ENCODE measurements around the gene TMEM132A. TPM values are rescaled to one million over a fixed set of nuclear protein-coding genes. Genes with fewer than 3 reads are reported as not detected.

TMEM132A gene
- polyA plus RNA-seq, 2 of the 4 experiments (the other 2 are of a cell fraction) = 18.1 to 88.0 TPM

DNA sequence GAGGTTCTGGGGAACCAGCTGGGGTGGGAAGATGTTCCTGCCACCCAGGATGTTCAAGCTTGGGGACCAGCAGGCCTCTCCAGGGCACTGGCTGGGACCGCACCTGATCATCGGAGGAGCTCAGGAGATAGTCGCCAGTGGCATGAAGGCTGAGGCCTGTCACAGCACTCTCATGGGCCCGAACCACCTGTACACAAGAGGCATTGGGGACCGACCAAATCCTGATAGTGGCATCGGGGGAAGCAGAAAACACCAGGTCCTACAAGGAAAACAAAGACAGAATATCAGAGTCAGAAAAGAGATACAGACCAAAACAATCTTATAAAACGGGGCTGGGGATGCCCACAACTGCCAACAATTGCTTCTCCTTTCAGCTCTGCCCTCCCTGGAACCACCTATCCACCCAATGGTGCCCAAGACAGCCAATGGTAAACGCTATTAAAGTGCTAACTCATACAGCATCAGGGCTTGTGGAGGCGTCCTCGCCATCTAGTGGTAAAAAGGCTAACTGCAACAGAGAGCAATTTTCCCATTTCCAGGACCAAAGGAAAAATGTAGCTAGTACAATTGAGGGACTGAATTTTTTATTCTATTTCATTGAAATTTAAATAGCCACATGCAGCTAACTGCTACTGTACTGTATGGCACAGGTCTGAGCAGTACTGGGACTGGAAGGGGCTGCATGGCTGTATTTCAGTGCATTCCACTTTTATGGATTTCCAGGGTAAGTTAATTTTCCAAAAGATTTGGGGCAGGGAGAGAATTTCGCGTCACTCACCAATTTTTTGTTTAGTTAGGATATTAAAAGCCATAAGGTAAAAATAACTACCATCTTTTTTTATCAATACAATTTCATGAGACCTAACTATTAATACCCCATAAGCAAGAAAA lies 25.0 kb upstream of the TMEM132A start:
- Histone ChIP-seq H3K4me3 (no peak overlapping the region), H3K9me3 (no peaks in the 10 kb centered on the region), H3K4me1 (peaks cover 7% of the 10 kb centered on the region; the same call in 2 of the 3 replicates), H3K27ac (peak overlapping the region; percentile 46 to 75; a peak in 5 of 6 replicates), H3K4me2 (no peak overlapping the region)
- FAIRE-seq (no peak), ATAC-seq (peak; percentile 85 to 97), DNase-seq (ENCODE audit: low read depth in 1 of 2, low spot score in 1 of 2) (peak; percentile 76 to 81)
- TF ChIP-seq EHMT2 (IDR thresholded peaks at IDR 0.05; ENCODE audit: low read depth) (no peak), NFE2L2 (conservative IDR thresholded peaks at IDR 0.05; ENCODE audit: low read length) (peak; percentile 61), RNF2 (IDR thresholded peaks at IDR 0.05; ENCODE audit: borderline replicate concordance, low read depth) (no peak), POLR2A (IDR thresholded peaks at IDR 0.05; ENCODE audit: low read length) (no peak), MYC (IDR thresholded peaks at IDR 0.05; ENCODE audit: borderline replicate concordance, low read length) (no peak), EHF (CRISPR knock-in tag; IDR thresholded peaks at IDR 0.05) (no peak), RARB (CRISPR knock-in tag; IDR thresholded peaks at IDR 0.05) (no peak), SMC3 (IDR thresholded peaks at IDR 0.05) (peak; percentile 75), RAD21 (conservative IDR thresholded peaks at IDR 0.05 in 1 of 2, IDR thresholded peaks at IDR 0.05 in 1 of 2) (peak; percentile 45 to 55), MAFK (IDR thresholded peaks at IDR 0.05; ENCODE audit: partially characterized antibody) (peak; percentile 75), CEBPB (IDR thresholded peaks at IDR 0.05) (no peak), HEYL (CRISPR knock-in tag; IDR thresholded peaks at IDR 0.05) (no peak), CHD4 (IDR thresholded peaks at IDR 0.05; ENCODE audit: borderline replicate concordance) (no peak), ZC3H11A (IDR thresholded peaks at IDR 0.05) (no peak)
- TF ChIP-seq, protein P1, sequence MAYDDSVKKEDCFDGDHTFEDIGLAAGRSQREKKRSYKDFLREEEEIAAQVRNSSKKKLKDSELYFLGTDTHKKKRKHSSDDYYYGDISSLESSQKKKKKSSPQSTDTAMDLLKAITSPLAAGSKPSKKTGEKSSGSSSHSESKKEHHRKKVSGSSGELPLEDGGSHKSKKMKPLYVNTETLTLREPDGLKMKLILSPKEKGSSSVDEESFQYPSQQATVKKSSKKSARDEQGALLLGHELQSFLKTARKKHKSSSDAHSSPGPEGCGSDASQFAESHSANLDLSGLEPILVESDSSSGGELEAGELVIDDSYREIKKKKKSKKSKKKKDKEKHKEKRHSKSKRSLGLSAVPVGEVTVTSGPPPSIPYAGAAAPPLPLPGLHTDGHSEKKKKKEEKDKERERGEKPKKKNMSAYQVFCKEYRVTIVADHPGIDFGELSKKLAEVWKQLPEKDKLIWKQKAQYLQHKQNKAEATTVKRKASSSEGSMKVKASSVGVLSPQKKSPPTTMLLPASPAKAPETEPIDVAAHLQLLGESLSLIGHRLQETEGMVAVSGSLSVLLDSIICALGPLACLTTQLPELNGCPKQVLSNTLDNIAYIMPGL (CRISPR knock-in tag; IDR thresholded peaks at IDR 0.05; ENCODE audit: borderline replicate concordance) = no peak
- TF ChIP-seq, protein P2, sequence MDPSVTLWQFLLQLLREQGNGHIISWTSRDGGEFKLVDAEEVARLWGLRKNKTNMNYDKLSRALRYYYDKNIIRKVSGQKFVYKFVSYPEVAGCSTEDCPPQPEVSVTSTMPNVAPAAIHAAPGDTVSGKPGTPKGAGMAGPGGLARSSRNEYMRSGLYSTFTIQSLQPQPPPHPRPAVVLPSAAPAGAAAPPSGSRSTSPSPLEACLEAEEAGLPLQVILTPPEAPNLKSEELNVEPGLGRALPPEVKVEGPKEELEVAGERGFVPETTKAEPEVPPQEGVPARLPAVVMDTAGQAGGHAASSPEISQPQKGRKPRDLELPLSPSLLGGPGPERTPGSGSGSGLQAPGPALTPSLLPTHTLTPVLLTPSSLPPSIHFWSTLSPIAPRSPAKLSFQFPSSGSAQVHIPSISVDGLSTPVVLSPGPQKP (IDR thresholded peaks at IDR 0.05; ENCODE audit: low read depth, low read length) = no peak
- TF ChIP-seq, protein P3, sequence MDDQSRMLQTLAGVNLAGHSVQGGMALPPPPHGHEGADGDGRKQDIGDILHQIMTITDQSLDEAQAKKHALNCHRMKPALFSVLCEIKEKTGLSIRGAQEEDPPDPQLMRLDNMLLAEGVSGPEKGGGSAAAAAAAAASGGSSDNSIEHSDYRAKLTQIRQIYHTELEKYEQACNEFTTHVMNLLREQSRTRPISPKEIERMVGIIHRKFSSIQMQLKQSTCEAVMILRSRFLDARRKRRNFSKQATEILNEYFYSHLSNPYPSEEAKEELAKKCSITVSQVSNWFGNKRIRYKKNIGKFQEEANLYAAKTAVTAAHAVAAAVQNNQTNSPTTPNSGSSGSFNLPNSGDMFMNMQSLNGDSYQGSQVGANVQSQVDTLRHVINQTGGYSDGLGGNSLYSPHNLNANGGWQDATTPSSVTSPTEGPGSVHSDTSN (IDR thresholded peaks at IDR 0.05) = no peak
- TF ChIP-seq, protein P4, sequence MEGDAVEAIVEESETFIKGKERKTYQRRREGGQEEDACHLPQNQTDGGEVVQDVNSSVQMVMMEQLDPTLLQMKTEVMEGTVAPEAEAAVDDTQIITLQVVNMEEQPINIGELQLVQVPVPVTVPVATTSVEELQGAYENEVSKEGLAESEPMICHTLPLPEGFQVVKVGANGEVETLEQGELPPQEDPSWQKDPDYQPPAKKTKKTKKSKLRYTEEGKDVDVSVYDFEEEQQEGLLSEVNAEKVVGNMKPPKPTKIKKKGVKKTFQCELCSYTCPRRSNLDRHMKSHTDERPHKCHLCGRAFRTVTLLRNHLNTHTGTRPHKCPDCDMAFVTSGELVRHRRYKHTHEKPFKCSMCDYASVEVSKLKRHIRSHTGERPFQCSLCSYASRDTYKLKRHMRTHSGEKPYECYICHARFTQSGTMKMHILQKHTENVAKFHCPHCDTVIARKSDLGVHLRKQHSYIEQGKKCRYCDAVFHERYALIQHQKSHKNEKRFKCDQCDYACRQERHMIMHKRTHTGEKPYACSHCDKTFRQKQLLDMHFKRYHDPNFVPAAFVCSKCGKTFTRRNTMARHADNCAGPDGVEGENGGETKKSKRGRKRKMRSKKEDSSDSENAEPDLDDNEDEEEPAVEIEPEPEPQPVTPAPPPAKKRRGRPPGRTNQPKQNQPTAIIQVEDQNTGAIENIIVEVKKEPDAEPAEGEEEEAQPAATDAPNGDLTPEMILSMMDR (IDR thresholded peaks at IDR 0.05) = peak; percentile 85
- 56% methylated on average over 11 of the region's 12 CpGs for WGBS (ENCODE audit: missing lambda C conversion rate)
- ChIA-PET POLR2A (interaction anchor here (0.6 kb wide), 1 partner anchor 124 kb away, joined by 3 read pairs; no protein-coding TSS in a partner anchor), CTCF (interaction anchor here (0.6 to 12.7 kb wide), 37 partner anchors 9 to 483 kb away, joined by 3 to 153 read pairs (median 5); partner anchors contain the start of genes CCDC86, PTGDR2, TMEM109 and ZP1)

DNA sequence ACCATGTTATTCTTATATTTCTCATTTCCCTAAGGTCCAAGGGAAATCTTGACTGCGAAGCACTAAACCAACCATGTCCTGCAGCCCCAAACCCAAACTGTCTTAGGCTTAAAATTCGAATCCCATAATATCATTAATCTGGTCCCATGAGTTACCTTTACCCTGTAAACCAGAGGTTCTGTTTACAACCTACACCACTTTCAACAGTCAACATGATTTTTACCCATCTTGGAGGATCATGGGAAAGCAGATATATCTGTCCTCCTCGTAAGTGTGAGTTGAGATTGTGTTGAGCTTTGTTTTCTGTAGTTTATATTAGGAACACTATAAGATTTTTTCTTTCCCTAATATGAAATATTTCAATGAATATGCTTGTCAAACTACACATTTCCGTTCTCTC lies 24.3 kb upstream of the TMEM132A start:
- no peak for ATAC-seq
- Histone ChIP-seq H3K4me1 (peaks cover 13% of the 10 kb centered on the region), H3K9me3 (no peaks in the 10 kb centered on the region), H3K4me3 (no peak overlapping the region), H3K4me2 (no peak overlapping the region), H3K27ac (no peak overlapping the region)
- 51% methylated on average over 4 of the region's 4 CpGs for WGBS (ENCODE audit: missing lambda C conversion rate)
- FAIRE-seq = no peak
- CTCF ChIA-PET = interaction anchor here (0.6 to 12.7 kb wide), 33 partner anchors 9 to 483 kb away, joined by 3 to 153 read pairs (median 6); partner anchors contain the start of genes CCDC86, PTGDR2, TMEM109 and ZP1
- POLR2A ChIA-PET = no interaction called here
- DNase-seq (ENCODE audit: low read depth in 1 of 2, low spot score in 1 of 2) = no peak
- TF ChIP-seq EHMT2 (IDR thresholded peaks at IDR 0.05; ENCODE audit: low read depth) (no peak), HDAC2 (IDR thresholded peaks at IDR 0.05) (no peak), POLR2AphosphoS2 (conservative IDR thresholded peaks at IDR 0.05; ENCODE audit: low read length) (no peak), SREBF2 (IDR thresholded peaks at IDR 0.05) (no peak), ZNF302 (CRISPR knock-in tag; IDR thresholded peaks at IDR 0.05) (no peak), MAFK (IDR thresholded peaks at IDR 0.05; ENCODE audit: partially characterized antibody) (no peak), ZSCAN20 (CRISPR knock-in tag; IDR thresholded peaks at IDR 0.05) (no peak), KDM1A (IDR thresholded peaks at IDR 0.05; ENCODE audit: low read depth) (no peak)
- TF ChIP-seq, protein P1 (CRISPR knock-in tag; IDR thresholded peaks at IDR 0.05; ENCODE audit: borderline replicate concordance) = no peak

Measured in A549 (cell line).